Neuronal stem cell (in vitro differentiated cells): ENCODE results near the gene BANF2.

ENCODE experiments used
- DNase-seq: peaks from one replicate; pipeline ENCODE4 v3.0.0-alpha.2; 2013; ENCODE audit warnings: low spot score
- H2AFZ ChIP-seq: one replicate; pipeline ENCODE4 v1.6.1; 2013; ENCODE audit warnings: mild to moderate bottlenecking, low read length, inconsistent platforms
- H2AK5ac ChIP-seq: 2 replicates; pipeline ENCODE4 v1.6.1; 2013; ENCODE audit warnings: low read depth, mild to moderate bottlenecking, inconsistent platforms, low read length, moderate library complexity, mixed read lengths
- H2BK120ac ChIP-seq: 2 replicates; pipeline ENCODE4 v1.6.1; 2013; ENCODE audit warnings: low read depth, mild to moderate bottlenecking, inconsistent platforms, low read length, moderate library complexity, mixed read lengths
- H2BK12ac ChIP-seq: one replicate; pipeline ENCODE4 v1.6.1; 2013; ENCODE audit warnings: low read length, inconsistent platforms
- H2BK15ac ChIP-seq: 2 replicates; pipeline ENCODE4 v1.6.1; 2013; ENCODE audit warnings: mild to moderate bottlenecking, low read length, inconsistent platforms, mixed read lengths
- H2BK5ac ChIP-seq: one replicate; pipeline ENCODE4 v1.6.1; 2013; ENCODE audit warnings: inconsistent platforms, mild to moderate bottlenecking, low read length, moderate library complexity
- H3K14ac ChIP-seq: one replicate; pipeline ENCODE4 v1.6.1; 2013; ENCODE audit warnings: low read length, inconsistent platforms
- H3K18ac ChIP-seq: 2 replicates; pipeline ENCODE4 v1.6.1; 2013; ENCODE audit warnings: low read length, inconsistent platforms
- H3K23ac ChIP-seq: 2 replicates; pipeline ENCODE4 v1.6.1; 2013; ENCODE audit warnings: low read depth, mild to moderate bottlenecking, mixed read lengths, low read length, inconsistent platforms; ENCODE audit not compliant: poor library complexity
- H3K27ac ChIP-seq: replicated peaks from 3 replicates; pipeline ENCODE4 v1.5.1; 2013; ENCODE audit warnings: low read length, inconsistent platforms
- H3K27me3 ChIP-seq, 3 experiments: 2 replicates each; pipeline ENCODE4 v1.6.1; 2013; ENCODE audit warnings: low read length in 3 of 3, mild to moderate bottlenecking in 2 of 3, inconsistent platforms in 1 of 3, low read depth in 1 of 3, mixed read lengths in 1 of 3, moderate library complexity in 1 of 3; ENCODE audit not compliant: control insufficient read depth in 3 of 3, insufficient read depth in 3 of 3
- H3K36me3 ChIP-seq, 2 donors: replicated peaks in 1 of 2; 2 replicates each; pipeline ENCODE4 v1.6.1; 2013; ENCODE audit warnings: low read length in 2 of 2; ENCODE audit not compliant: control insufficient read depth in 2 of 2, insufficient read depth in 2 of 2
- H3K4ac ChIP-seq: 2 replicates; pipeline ENCODE4 v1.6.1; 2013; ENCODE audit warnings: inconsistent platforms, mild to moderate bottlenecking, low read length, moderate library complexity
- H3K4me1 ChIP-seq, 2 donors: 1 replicate in 1 of 2; 2 replicates in 1 of 2; pipeline ENCODE4 v1.6.1; 2013; ENCODE audit warnings: low read length in 2 of 2, low read depth in 1 of 2; ENCODE audit not compliant: control insufficient read depth in 2 of 2, insufficient read depth in 1 of 2
- H3K4me2 ChIP-seq: one replicate; pipeline ENCODE4 v1.6.1; 2013; ENCODE audit warnings: mild to moderate bottlenecking, low read length, inconsistent platforms; ENCODE audit not compliant: insufficient read depth, poor library complexity, severe bottlenecking
- H3K4me3 ChIP-seq, 2 donors: 2 replicates each; pipeline ENCODE4 v1.5.1; 2013; ENCODE audit warnings: low read length in 2 of 2, mild to moderate bottlenecking in 2 of 2, inconsistent platforms in 1 of 2, moderate library complexity in 1 of 2
- H3K79me1 ChIP-seq: one replicate; pipeline ENCODE4 v1.6.1; 2013; ENCODE audit warnings: low read depth, mild to moderate bottlenecking, inconsistent platforms, low read length, moderate library complexity
- H3K9ac ChIP-seq: one replicate; pipeline ENCODE4 v1.6.1; 2013; ENCODE audit warnings: mild to moderate bottlenecking, low read depth, low read length, inconsistent platforms; ENCODE audit not compliant: poor library complexity
- H3K9me3 ChIP-seq, 2 donors: replicated peaks in 1 of 2; 2 replicates each; pipeline versions ENCODE3 to v1.6.1; 2013; ENCODE audit warnings: low read length in 2 of 2, mild to moderate bottlenecking in 2 of 2, inconsistent platforms in 1 of 2, low read depth in 1 of 2, mixed read lengths in 1 of 2, moderate library complexity in 1 of 2; ENCODE audit not compliant: control insufficient read depth in 2 of 2, insufficient read depth in 1 of 2
- H4K8ac ChIP-seq: one replicate; pipeline ENCODE4 v1.6.1; 2013; ENCODE audit warnings: low read depth, mild to moderate bottlenecking, inconsistent platforms, low read length, moderate library complexity
- H4K91ac ChIP-seq: one replicate; pipeline ENCODE4 v1.6.1; 2013; ENCODE audit warnings: low read length, low read depth, mild to moderate bottlenecking, inconsistent platforms; ENCODE audit not compliant: poor library complexity
- WGBS, 2 donors: extraction: QIAGEN DNeasy Blood & Tissue Kit; methylation state at CpG; one replicate each; pipeline ENCODE4 v1.1.7; 2013; ENCODE audit warnings: missing lambda C conversion rate in 2 of 2, mixed read lengths in 1 of 2; ENCODE audit not compliant: insufficient read length in 2 of 2, insufficient replicate concordance in 1 of 2; ENCODE audit errors: extremely low coverage in 2 of 2; 5-methylcytosine and 5-hydroxymethylcytosine counted together

Gene BANF2

DNA sequence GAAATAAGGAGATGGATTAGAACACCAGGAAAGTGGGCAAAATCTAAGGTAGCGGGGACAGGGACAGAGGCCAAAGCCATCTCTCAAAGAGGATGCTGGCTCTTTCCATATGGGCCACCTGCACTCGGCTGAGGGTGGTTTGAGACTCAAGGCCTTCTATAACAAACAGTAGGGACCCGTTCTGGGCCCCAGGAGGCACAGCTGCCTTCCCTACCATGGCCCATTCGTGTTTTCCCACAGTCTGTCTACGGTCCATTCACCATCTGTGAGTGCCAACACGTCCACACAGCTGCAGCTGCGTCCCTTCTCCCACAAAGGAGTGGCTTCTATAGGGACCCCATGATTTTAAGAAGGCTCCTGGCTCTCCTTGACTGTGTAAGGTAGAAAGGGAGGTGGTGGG is 871 bp downstream of the BANF2 start:
- Histone ChIP-seq H3K4me3 (no peak overlapping the region), H3K9ac (no peak overlapping the region), H4K8ac (no peak overlapping the region), H3K36me3 (no peaks in the 10 kb centered on the region), H2BK120ac (no peak overlapping the region), H2BK15ac (no peak overlapping the region), H4K91ac (no peak overlapping the region), H3K9me3 (no peaks in the 10 kb centered on the region), H3K14ac (no peak overlapping the region), H3K27me3 (peaks cover 0 to 48% (median 0%) of the 10 kb centered on the region in 3 experiments), H3K18ac (no peak overlapping the region), H2BK12ac (no peak overlapping the region), H3K4me2 (no peak overlapping the region), H3K4me1 (no peaks in the 10 kb centered on the region), H2AFZ (no peak overlapping the region), H3K79me1 (no peaks in the 10 kb centered on the region), H3K4ac (no peak overlapping the region), H2AK5ac (no peak overlapping the region), H2BK5ac (no peak overlapping the region), H3K23ac (no peak overlapping the region), H3K27ac (no peak overlapping the region)
- no CpG with 5 or more reads among the region's 7 CpGs for WGBS, 2 donors
- DNase-seq = no peak

- Histone ChIP-seq H3K9ac (no peak overlapping the region), H2AK5ac (no peak overlapping the region), H3K4me3 (no peak overlapping the region), H3K4ac (no peak overlapping the region), H3K4me1 (no peaks in the 10 kb centered on the region), H2BK12ac (no peak overlapping the region), H3K27me3 (peaks cover 0 to 48% (median 0%) of the 10 kb centered on the region in 3 experiments), H2BK15ac (no peak overlapping the region), H3K36me3 (no peaks in the 10 kb centered on the region), H3K18ac (no peak overlapping the region), H4K8ac (no peak overlapping the region), H2AFZ (no peak overlapping the region), H3K27ac (no peak overlapping the region), H4K91ac (no peak overlapping the region), H3K23ac (no peak overlapping the region), H2BK120ac (no peak overlapping the region), H3K79me1 (no peaks in the 10 kb centered on the region), H3K14ac (no peak overlapping the region), H3K9me3 (no peaks in the 10 kb centered on the region), H2BK5ac (no peak overlapping the region), H3K4me2 (no peak overlapping the region)
- DNase-seq = no peak
- WGBS, 2 donors = no CpG with 5 or more reads among the region's 4 CpGs
Observed at GRCh38 chr20:17701826-17702225, 2.1 kb downstream of the BANF2 start.

DNA sequence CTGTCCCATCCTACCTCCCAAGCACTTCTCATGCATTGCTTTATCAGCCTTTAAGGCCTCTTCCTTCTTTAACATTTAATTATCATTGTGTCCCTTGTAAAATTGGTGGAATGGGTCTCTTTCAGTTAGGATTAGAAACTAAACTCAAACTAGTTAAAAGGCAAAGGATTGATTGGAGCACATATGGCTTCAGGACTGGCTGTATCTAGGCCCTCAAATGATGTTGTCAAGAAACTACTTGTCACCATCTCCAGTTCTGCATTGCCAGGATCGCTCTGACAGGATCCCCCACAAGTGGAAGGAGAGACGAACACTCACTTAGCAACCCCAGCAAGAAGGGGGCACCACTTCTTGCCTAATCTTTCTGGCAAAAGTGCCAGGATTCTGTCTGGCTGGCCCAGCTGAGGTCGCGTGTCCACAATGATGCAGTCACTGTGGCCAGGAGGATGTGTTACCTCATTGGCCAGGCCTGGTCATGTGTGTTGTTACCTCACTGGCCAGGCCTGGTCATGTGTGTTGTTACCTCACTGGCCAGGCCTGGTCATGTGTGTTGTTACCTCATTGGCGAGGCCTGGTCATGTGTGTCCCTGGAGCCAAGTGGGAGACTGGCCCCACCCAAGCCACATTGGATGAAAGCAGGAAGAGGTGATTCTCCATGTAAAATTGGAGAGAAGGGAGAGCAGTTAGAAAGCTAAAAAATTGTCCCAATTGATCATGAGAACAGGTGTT is 5.0 kb downstream of the BANF2 start:
- no peak overlapping the region for H3K18ac ChIP-seq
- H3K9ac ChIP-seq = no peak overlapping the region
- WGBS, 2 donors = no CpG with 5 or more reads among the region's 5 CpGs
- no peaks in the 10 kb centered on the region for H3K36me3 ChIP-seq
- no peak overlapping the region for H4K8ac ChIP-seq
- no peak overlapping the region for H2AK5ac ChIP-seq
- H2BK12ac ChIP-seq = peak overlapping the region; percentile 14
- H3K4ac ChIP-seq = no peak overlapping the region
- no peak overlapping the region for H2BK5ac ChIP-seq
- no peak overlapping the region for H2AFZ ChIP-seq
- H3K14ac ChIP-seq = no peak overlapping the region
- H3K79me1 ChIP-seq = no peaks in the 10 kb centered on the region
- H3K23ac ChIP-seq = peak overlapping the region; percentile 34
- no peak overlapping the region for H2BK120ac ChIP-seq
- peaks cover 0 to 50% (median 0%) of the 10 kb centered on the region in 3 experiments for H3K27me3 ChIP-seq
- H3K4me2 ChIP-seq = no peak overlapping the region
- DNase-seq = no peak
- H3K9me3 ChIP-seq = no peaks in the 10 kb centered on the region
- H2BK15ac ChIP-seq = no peak overlapping the region
- H3K27ac ChIP-seq = no peak overlapping the region
- no peak overlapping the region for H3K4me3 ChIP-seq
- H3K4me1 ChIP-seq = peaks cover 0 to 2% of the 10 kb centered on the region in 2 donors
- H4K91ac ChIP-seq = no peak overlapping the region

DNA sequence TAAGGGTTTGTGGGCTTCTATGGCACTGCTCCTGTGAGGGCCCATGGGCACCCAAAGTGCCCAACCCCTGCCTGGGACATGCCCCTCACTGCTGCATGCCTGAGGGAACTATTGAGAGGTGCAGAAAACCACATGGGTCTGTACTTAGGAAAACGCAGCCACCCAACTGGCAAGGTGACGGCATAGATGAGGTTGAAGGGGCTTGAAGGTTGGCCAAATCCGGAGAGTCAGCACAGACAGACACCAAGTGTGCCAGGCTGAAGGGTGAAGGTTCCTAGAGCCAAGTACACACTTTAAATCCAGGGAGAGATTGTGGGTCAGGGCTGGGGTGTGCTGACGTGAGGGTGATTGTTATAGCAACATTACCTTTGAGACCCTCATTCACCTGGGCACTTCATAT is 6.2 kb downstream of the BANF2 start:
- no peak overlapping the region for H3K23ac ChIP-seq
- H3K9ac ChIP-seq = no peak overlapping the region
- H3K9me3 ChIP-seq = no peaks in the 10 kb centered on the region
- H2BK5ac ChIP-seq = no peak overlapping the region
- H3K36me3 ChIP-seq = no peaks in the 10 kb centered on the region
- peaks cover 0 to 48% (median 0%) of the 10 kb centered on the region in 3 experiments for H3K27me3 ChIP-seq
- DNase-seq = no peak
- no peak overlapping the region for H3K27ac ChIP-seq
- no peak overlapping the region for H2BK12ac ChIP-seq
- H2BK120ac ChIP-seq = no peak overlapping the region
- no peak overlapping the region for H4K91ac ChIP-seq
- H3K4me1 ChIP-seq = peaks cover 7 to 9% of the 10 kb centered on the region in 2 donors
- no peak overlapping the region for H3K18ac ChIP-seq
- no peak overlapping the region for H2AFZ ChIP-seq
- no CpG with 5 or more reads among the region's 4 CpGs for WGBS, 2 donors
- no peaks in the 10 kb centered on the region for H3K79me1 ChIP-seq
- no peak overlapping the region for H3K4me2 ChIP-seq
- no peak overlapping the region for H2AK5ac ChIP-seq
- no peak overlapping the region for H3K14ac ChIP-seq
- no peak overlapping the region for H3K4ac ChIP-seq
- no peak overlapping the region for H2BK15ac ChIP-seq
- H4K8ac ChIP-seq = no peak overlapping the region
- no peak overlapping the region for H3K4me3 ChIP-seq
